Adrenal gland (tissue), 12 donors: ENCODE data around the gene PDE9A. TPM values are rescaled to one million over a fixed set of nuclear protein-coding genes. Genes with fewer than 3 reads are reported as not detected.

ENCODE experiments used
- DNase-seq, 7 donors: peaks; one replicate each; pipeline ENCODE4 v3.0.0-alpha.2; 2019 to 2020
- H3K27ac ChIP-seq, 5 donors: fragments of 200-600 bp; sonication (generic) in 4 of 5; 1 replicate in 3 of 5; 2 replicates in 2 of 5; pipeline versions ENCODE4 v1.5.1 to v1.8.0; 2016 to 2020; ENCODE audit warnings: mild to moderate bottlenecking in 1 of 5
- H3K27me3 ChIP-seq: fragments of 200-600 bp; 2 replicates; pipeline ENCODE4 v1.8.0; 2021
- H3K36me3 ChIP-seq, 2 donors: fragments of 200-600 bp; replicated peaks in 1 of 2; 1 replicate in 1 of 2; 2 replicates in 1 of 2; pipeline versions ENCODE4 v1.5.1 to v1.8.0; 2018 to 2022
- H3K4me1 ChIP-seq, 2 donors: fragments of 200-600 bp; replicated peaks in 1 of 2; 1 replicate in 1 of 2; 2 replicates in 1 of 2; pipeline versions ENCODE4 v1.5.1 to v1.8.0; 2018 to 2021
- H3K4me3 ChIP-seq, 4 donors: fragments of 200-600 bp; sonication (generic) in 3 of 4; one replicate each; pipeline ENCODE4 v1.5.1; 2016 to 2018
- H3K9me3 ChIP-seq, 3 donors: fragments of 200-600 bp; sonication (generic) in 1 of 3; replicated peaks in 1 of 3; 1 replicate in 2 of 3; 2 replicates in 1 of 3; pipeline versions ENCODE4 v1.5.1 to v1.8.0; 2016 to 2021
- CTCF ChIP-seq, 6 experiments: fragments of 450-650 bp in 4 of 6; fragments of 200-600 bp in 2 of 6; sonication (generic) in 1 of 6; IDR thresholded peaks; 1 replicate in 5 of 6; 2 replicates in 1 of 6; pipeline versions ENCODE4 v1.5.1 to v1.8.0; 2016 to 2021; ENCODE audit warnings: antibody characterized with exemption in 6 of 6, mild to moderate bottlenecking in 2 of 6, moderate library complexity in 1 of 6
- POLR2A ChIP-seq, 2 donors: fragments of 450-650 bp; IDR thresholded peaks; one replicate each; pipeline ENCODE4 v1.6.1; 2017; ENCODE audit warnings: antibody characterized with exemption in 2 of 2, mild to moderate bottlenecking in 2 of 2, moderate library complexity in 1 of 2
- WGBS, 4 donors: extraction: QIAGEN DNeasy Blood & Tissue Kit in 2 of 4; methylation state at CpG; one replicate each; pipeline versions ENCODE4 v1.1.5 to v1.1.7; 2013 to 2017; 5-methylcytosine and 5-hydroxymethylcytosine counted together
- intact Hi-C, 2 donors: fragments of 100-400 bp; cut with DNase I; formaldehyde crosslinking; loops; one replicate each; pipeline versions ENCODE4 v1.14.1 to v1.15.0; 2022 to 2023
- polyA plus RNA-seq, 3 donors: library from polyadenylated mRNA; stranded (reverse); fragments of 200-250 nt in 2 of 3; fragments of 350-450 nt in 1 of 3; fragmentation: Illumina TruSeq in 1 of 3; extraction: RNeasy Lipid Tissue Mini Kit (QIAGEN cat#74804) in 1 of 3; gene quantifications; one replicate each; pipeline ENCODE4 v1.2.3, GENCODE V29; 2013 to 2014
- total RNA-seq, 9 donors: library from RNA; depleted of rRNA in 4 of 9; stranded (reverse); fragments of >200 nt in 4 of 9; fragments of 120-200 nt in 1 of 9; fragmentation: NEBNext Ultra II Directional in 1 of 9; extraction: Animal tissue kit (Norgen Biotek cat#: 25700) in 1 of 9; gene quantifications; one replicate each; pipeline versions ENCODE4 v1.1.0 to v1.2.4, GENCODE V29; 2013 to 2023
- donor health status: healthy with polysubstance abuse.
- donor health status: Bipolar disorder and iron deficiency.
- donor health status: DM: yes; HTN: yes; CAD: no.
- donor health status: DM: no; HTN: no; CAD: no.
- donor health status: DM: no; HTN: no; CAD: no.
- donor health status: DM: yes; HTN: yes; CAD: no.

PDE9A gene
- total and polyA plus RNA-seq, 12 donors = 4.6 to 58.1 (median 19.5) TPM

GRCh38 chr21:42770717-42771502, 117.5 kb downstream of the PDE9A start:
- WGBS, 4 donors = 95 to 98% (median 96%) methylated on average over 20 to 27 of the region's 27 CpGs
- intact Hi-C loops = no loop called here
- no peaks in the 10 kb centered on the region for H3K9me3 ChIP-seq
- H3K4me1 ChIP-seq = no peaks in the 10 kb centered on the region
- TF ChIP-seq POLR2A (IDR thresholded peaks at IDR 0.05) (no peak), CTCF (IDR thresholded peaks at IDR 0.05) (no peak)
- no peaks in the 10 kb centered on the region for H3K27me3 ChIP-seq
- no peak overlapping the region for H3K4me3 ChIP-seq
- no peak overlapping the region for H3K27ac ChIP-seq
- DNase-seq = no peak
- H3K36me3 ChIP-seq = peaks cover 0 to 27% of the 10 kb centered on the region in 2 donors

DNA sequence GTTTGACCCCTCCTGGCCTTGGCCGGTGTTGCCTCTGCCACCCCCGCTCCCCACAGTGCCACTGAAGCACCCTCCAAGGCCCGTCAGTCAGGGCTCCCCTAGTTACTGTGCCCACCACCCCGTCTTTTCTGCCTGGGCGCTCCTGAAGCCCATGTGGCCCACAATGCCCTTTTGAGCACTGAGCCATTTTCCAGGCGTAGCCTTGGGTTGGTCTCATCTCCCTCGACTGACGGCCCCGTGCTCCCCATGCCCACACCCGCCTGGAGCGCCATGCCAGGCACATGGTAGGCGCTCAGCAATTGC, 118.0 kb downstream of the PDE9A start:
- Histone ChIP-seq H3K9me3 (no peaks in the 10 kb centered on the region), H3K27me3 (no peaks in the 10 kb centered on the region), H3K36me3 (peaks cover 0 to 27% of the 10 kb centered on the region in 2 donors), H3K4me3 (no peak overlapping the region), H3K27ac (no peak overlapping the region), H3K4me1 (no peaks in the 10 kb centered on the region)
- intact Hi-C loops = no loop called here
- DNase-seq = no peak
- WGBS, 4 donors = 93 to 97% (median 96%) methylated on average over 12 of the region's 12 CpGs
- TF ChIP-seq POLR2A (IDR thresholded peaks at IDR 0.05) = no peak

GRCh38 chr21:42775123-42775522, 121.7 kb downstream of the PDE9A start:
- Histone ChIP-seq H3K36me3 (peaks cover 0 to 11% of the 10 kb centered on the region in 2 donors), H3K4me1 (no peaks in the 10 kb centered on the region), H3K27ac (no peak overlapping the region), H3K4me3 (no peak overlapping the region), H3K27me3 (no peaks in the 10 kb centered on the region), H3K9me3 (no peaks in the 10 kb centered on the region)
- no peak for DNase-seq
- WGBS, 4 donors = 93 to 96% (median 95%) methylated on average over 12 of the region's 12 CpGs
- TF ChIP-seq CTCF (IDR thresholded peaks at IDR 0.05) = no peak
- TF ChIP-seq POLR2A (IDR thresholded peaks at IDR 0.05) = no peak
- intact Hi-C loops = no loop called here

DNA sequence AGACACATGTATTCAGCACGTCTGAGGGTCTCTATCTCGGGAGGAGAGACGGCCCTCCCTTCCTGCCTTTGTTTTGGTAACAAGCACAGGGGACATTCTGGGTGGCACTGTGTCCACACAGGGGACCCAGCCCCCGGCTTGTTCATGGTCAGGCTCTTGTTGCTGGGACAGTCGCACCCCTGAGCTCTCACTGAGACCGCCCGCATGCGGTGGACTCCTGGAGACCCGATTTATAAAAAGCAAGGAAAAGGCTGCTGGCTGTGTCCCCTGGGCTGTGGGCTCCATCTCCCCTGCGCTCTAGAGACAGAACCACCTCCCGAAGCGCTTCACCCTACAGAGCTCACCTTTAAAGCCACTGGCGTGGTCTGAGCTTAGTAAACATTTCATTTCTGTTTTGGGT, 122.5 kb downstream of the PDE9A start:
- Histone ChIP-seq H3K36me3 (peaks cover 0 to 5% of the 10 kb centered on the region in 2 donors), H3K4me3 (no peak overlapping the region), H3K27ac (no peak overlapping the region), H3K27me3 (no peaks in the 10 kb centered on the region), H3K9me3 (no peaks in the 10 kb centered on the region), H3K4me1 (peaks cover 2% of the 10 kb centered on the region in 2 donors)
- intact Hi-C loops = no loop called here
- DNase-seq = no peak
- WGBS, 4 donors = 91 to 96% (median 93%) methylated on average over 7 to 13 of the region's 13 CpGs
- TF ChIP-seq CTCF (IDR thresholded peaks at IDR 0.05) (no peak), POLR2A (IDR thresholded peaks at IDR 0.05) (no peak)
